SJSA1 (cell line): ENCODE measurements around the gene PAM. TPM values are rescaled to one million over a fixed set of nuclear protein-coding genes. Genes with fewer than 3 reads are reported as not detected.
A peak's percentile ranks its signal among the peaks of the same experiment; 100 is the strongest.

Experiments
- DNase-seq, 2 experiments: peaks; one replicate each; pipeline ENCODE4 v3.0.0-alpha.2; 2015 to 2020; ENCODE audit warnings: low spot score in 2 of 2, low read depth in 1 of 2
- H3K27ac ChIP-seq: fragments of 250-450 bp; sonication (Bioruptor Pico); 2 replicates; pipeline ENCODE4 v1.5.1; 2020; ENCODE audit warnings: mild to moderate bottlenecking, moderate library complexity
- H3K27me3 ChIP-seq: fragments of 250-450 bp; sonication (Bioruptor Pico); replicated peaks from 2 replicates; pipeline ENCODE4 v1.5.1; 2020; ENCODE audit warnings: mild to moderate bottlenecking, moderate library complexity
- H3K36me3 ChIP-seq: fragments of 250-450 bp; sonication (Bioruptor Pico); 2 replicates; pipeline ENCODE4 v1.5.1; 2020; ENCODE audit warnings: mild to moderate bottlenecking
- H3K4me1 ChIP-seq: fragments of 250-450 bp; sonication (Bioruptor Pico); replicated peaks from 2 replicates; pipeline ENCODE4 v1.6.1; 2021; ENCODE audit warnings: mild to moderate bottlenecking
- H3K4me3 ChIP-seq: fragments of 250-450 bp; sonication (Bioruptor Pico); 2 replicates; pipeline ENCODE4 v1.5.1; 2020; ENCODE audit warnings: mild to moderate bottlenecking
- H3K9me3 ChIP-seq: fragments of 250-450 bp; sonication (Bioruptor Pico); replicated peaks from 2 replicates; pipeline ENCODE4 v1.5.1; 2020; ENCODE audit warnings: mild to moderate bottlenecking
- total RNA-seq: library from RNA; depleted of rRNA; stranded (reverse); fragments of >200 nt; shearing (Covaris generic); gene quantifications from 2 replicates; pipeline ENCODE4 v1.2.3, GENCODE V29; 2014

Gene PAM
- total RNA-seq, 1 experiment from 2014 or later = 420 TPM

DNA sequence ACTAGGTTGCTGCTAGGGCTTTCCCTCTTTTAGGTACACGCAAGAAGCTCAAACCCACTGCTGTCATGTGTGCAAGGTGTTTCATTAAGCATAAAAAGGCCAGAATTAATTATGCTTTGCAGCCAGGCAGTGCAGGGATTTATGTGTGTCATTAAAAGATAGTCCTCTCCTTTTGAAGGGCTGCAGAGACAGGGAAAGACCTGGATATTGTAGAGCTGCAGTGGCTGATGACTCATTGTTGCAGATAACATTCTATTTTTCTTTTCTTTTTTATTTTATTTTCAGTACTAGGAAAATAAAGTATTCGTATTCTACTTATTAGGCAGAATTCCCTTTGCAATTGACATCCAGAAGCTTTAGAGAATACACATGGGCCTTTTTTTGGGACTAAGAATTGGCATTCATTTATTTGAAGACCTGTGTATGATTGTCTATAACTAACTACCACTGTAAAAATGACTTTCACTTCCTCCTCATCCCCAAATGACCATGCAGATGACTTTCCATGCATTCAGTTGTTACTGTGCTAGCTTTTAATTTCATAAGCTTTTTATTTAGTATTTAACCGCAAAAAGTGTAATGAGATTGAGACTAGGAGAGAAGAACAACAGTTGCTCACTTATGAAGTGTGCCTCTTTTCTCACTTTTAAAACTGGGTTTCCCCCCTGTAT is 113.0 kb downstream of the PAM start:
- Histone ChIP-seq H3K9me3 (no peaks in the 10 kb centered on the region), H3K36me3 (peaks cover 9% of the 10 kb centered on the region), H3K27me3 (no peaks in the 10 kb centered on the region), H3K27ac (no peak overlapping the region), H3K4me1 (peaks cover 24% of the 10 kb centered on the region), H3K4me3 (no peak overlapping the region)
- DNase-seq = peak in 1 of 2 experiments; percentile 51

DNA sequence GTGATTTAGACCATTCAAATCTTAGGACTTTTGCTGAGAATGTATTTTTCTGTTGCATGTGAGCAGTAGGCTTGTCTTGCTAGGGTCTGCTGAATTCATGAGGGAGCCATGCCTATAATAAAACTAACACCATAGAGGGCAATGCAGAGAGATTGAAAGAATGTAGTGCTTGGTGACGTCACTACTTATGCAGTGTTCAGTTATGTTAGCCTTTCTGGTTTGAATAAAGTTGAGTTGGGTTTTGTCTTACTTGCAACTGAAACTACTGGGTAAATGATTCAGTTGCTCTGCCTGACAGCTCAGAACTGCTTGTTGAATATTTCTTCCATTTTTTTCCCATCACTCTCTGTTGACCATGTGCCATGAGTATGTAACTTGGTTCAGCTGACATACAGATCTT is 114.1 kb downstream of the PAM start:
- no peak overlapping the region for H3K27ac ChIP-seq
- no peaks in the 10 kb centered on the region for H3K9me3 ChIP-seq
- no peaks in the 10 kb centered on the region for H3K27me3 ChIP-seq
- H3K36me3 ChIP-seq = peaks cover 9% of the 10 kb centered on the region
- no peak overlapping the region for H3K4me3 ChIP-seq
- DNase-seq = no peak
- H3K4me1 ChIP-seq = peaks cover 26% of the 10 kb centered on the region

DNA sequence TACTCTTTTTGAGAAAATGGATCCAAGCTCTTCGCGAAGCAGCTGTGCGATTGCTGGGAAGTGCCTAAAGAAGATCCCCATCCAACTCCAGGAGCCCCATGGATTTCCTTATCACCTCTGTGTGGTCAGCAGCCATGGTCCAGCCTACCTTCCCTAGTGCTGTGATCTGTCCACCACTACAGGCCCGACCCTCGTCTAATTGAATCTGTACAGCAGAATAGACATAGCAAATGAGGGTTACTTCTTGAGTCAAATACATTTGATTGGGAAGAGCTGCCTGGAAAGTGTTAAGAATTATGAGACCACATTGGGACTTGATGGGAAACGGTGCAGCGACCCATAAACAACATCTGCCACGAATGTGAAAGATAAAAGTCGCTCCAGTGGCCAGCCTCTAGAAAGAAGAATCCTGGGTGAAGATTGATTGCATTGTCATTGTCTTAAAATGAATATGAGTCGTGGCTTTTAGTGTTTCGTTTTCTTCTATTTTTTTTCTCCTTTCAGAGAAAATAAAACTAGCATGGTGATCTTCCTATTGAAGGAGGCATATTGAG is 118.4 kb downstream of the PAM start:
- Histone ChIP-seq H3K27ac (no peak overlapping the region), H3K9me3 (no peaks in the 10 kb centered on the region), H3K4me1 (peaks cover 12% of the 10 kb centered on the region), H3K4me3 (no peak overlapping the region), H3K36me3 (peaks cover 16% of the 10 kb centered on the region), H3K27me3 (no peaks in the 10 kb centered on the region)
- no peak for DNase-seq

DNA sequence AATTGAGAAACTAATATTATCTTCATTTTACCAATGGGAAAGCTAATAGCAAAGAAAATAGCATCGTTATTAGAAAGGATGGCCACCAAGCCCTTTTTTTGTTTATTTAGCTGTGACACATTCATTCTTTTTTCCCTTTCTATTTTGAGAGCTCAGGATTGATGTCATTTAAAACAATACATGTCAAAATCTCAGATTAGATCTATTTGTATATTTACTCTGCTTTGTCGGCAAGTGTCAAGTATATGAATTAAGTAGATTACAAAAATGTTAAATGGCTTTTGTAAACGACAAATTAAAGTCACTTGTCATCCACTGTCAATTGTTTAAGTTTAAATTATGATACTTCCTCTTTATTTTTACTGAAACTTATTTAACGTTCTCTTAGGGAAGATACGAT is 118.9 kb downstream of the PAM start:
- H3K4me1 ChIP-seq = peaks cover 12% of the 10 kb centered on the region
- no peak for DNase-seq
- H3K9me3 ChIP-seq = no peaks in the 10 kb centered on the region

DNA sequence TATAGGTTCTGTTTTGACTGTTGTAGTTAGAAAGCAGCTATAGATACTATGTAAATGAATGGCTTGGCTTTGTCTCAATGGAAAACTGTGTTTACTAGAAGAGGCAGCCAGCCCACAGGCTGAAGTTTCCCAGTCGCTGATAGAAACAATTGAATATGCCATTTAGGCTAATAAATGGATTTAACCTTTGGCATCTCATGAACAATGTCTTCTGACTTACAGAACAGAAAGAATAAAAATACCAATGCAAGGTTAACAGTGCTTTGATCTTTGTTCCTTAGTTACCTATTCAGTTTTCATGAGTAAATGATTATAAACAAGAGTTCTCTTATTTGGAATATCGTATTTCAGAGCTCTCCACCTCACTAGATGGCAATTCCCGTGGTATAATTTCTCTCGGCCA is 120.6 kb downstream of the PAM start:
- Histone ChIP-seq H3K4me1 (peaks cover 12% of the 10 kb centered on the region), H3K27ac (no peak overlapping the region), H3K36me3 (peaks cover 14% of the 10 kb centered on the region), H3K9me3 (no peaks in the 10 kb centered on the region), H3K27me3 (no peaks in the 10 kb centered on the region), H3K4me3 (no peak overlapping the region)
- DNase-seq = no peak

More for the DNA sequence above, 118.9 kb downstream of the PAM start:
- Histone ChIP-seq H3K27ac (no peak overlapping the region), H3K36me3 (peaks cover 15% of the 10 kb centered on the region), H3K27me3 (no peaks in the 10 kb centered on the region), H3K4me3 (no peak overlapping the region)

DNA sequence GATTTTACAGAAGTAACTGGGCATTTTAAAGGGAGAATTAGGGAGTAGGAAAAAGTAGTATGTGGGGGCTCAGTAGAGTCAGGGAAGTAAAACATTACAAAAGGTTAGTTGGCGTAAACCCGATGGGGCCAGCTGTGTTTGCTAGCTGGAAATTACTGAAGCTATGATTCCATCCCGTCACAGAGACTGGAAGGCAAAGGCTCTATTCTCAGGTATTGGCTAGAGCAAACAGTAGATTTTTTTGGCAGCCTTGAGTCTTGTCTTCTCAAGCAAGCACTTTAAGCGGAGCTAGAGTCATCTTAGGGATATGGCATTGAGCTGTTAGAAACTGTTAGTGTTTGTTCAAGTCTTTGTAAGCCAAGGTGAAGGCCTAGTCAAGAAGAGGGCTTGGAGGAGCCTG is 121.5 kb downstream of the PAM start:
- no peaks in the 10 kb centered on the region for H3K9me3 ChIP-seq

DNA sequence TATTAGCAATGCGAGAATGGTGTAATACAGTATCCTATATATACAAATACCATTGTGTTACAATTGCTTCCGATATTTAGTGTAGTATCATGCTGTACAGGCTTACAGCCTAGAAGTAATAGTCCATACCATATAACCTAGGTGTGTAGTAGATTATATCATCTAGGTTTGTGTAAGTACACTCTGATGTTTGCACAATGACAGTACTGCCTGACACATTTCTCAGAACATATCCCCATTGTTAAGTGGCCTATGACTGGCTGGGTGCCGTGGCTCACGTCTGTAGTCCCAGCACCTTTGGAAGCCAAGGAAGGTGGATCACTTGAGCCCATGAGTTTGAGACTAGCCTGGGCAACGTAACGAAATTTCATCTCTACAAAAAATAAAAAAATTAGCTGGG is 124.6 kb downstream of the PAM start:
- Histone ChIP-seq H3K36me3 (peaks cover 14% of the 10 kb centered on the region), H3K9me3 (no peaks in the 10 kb centered on the region), H3K27me3 (no peaks in the 10 kb centered on the region), H3K4me3 (no peak overlapping the region), H3K27ac (no peak overlapping the region), H3K4me1 (peaks cover 8% of the 10 kb centered on the region; the same call in 1 of the 2 replicates)
- DNase-seq = no peak

More for the DNA sequence above, 121.5 kb downstream of the PAM start:
- Histone ChIP-seq H3K36me3 (peaks cover 14% of the 10 kb centered on the region), H3K27me3 (no peaks in the 10 kb centered on the region), H3K4me3 (no peak overlapping the region), H3K4me1 (peaks cover 12% of the 10 kb centered on the region), H3K27ac (no peak overlapping the region)
- no peak for DNase-seq

DNA sequence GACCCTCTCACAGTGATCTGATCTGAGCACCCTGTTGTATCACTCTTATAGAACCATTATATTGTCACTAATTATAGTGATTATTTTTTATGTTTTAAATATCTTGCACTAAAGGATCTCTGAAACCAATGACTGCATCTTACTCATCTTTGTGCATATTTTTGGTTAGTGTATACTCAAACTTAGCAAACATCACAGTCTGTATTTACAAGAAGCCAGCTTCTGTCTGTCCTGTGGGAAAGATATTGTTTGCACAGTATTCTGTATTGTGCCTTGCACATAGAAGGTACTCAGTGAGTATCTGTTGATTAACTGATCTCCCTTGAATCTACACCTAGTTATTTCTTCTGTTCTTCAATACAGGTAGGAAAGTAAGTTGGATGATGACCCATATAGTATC is 131.5 kb downstream of the PAM start:
- no peaks in the 10 kb centered on the region for H3K36me3 ChIP-seq
- no peaks in the 10 kb centered on the region for H3K27me3 ChIP-seq
- H3K9me3 ChIP-seq = no peaks in the 10 kb centered on the region
- 0 out of 2 replicates have a peak, but pooled peaks cover 4% of the 10 kb centered on the region for H3K4me1 ChIP-seq
- DNase-seq = no peak
- H3K27ac ChIP-seq = no peak overlapping the region
- H3K4me3 ChIP-seq = no peak overlapping the region

DNA sequence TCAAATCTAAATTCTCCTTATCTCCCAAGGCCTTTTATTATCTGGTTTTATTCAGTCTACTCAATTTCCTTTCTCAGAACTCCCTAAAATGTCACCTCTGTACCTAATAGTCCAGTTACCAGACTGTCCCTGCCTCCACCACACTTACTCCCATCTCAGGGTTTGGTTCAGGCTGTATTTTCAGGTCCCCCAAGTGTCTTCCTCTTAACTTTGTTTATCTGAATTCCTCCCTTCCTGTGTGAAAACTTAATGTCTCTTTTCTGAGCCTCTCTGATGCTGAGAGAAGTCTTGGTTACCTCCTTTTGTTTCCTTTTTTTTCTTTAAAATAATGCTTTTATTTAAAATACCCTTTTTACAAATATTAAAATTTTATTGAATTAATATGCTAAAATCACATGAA is 133.4 kb downstream of the PAM start:
- Histone ChIP-seq H3K27me3 (no peaks in the 10 kb centered on the region), H3K4me1 (0 out of 2 replicates have a peak, but pooled peaks cover 6% of the 10 kb centered on the region), H3K36me3 (peaks cover 4% of the 10 kb centered on the region; the same call in 1 of the 2 replicates), H3K4me3 (no peak overlapping the region), H3K9me3 (no peaks in the 10 kb centered on the region), H3K27ac (no peak overlapping the region)
- DNase-seq = no peak

DNA sequence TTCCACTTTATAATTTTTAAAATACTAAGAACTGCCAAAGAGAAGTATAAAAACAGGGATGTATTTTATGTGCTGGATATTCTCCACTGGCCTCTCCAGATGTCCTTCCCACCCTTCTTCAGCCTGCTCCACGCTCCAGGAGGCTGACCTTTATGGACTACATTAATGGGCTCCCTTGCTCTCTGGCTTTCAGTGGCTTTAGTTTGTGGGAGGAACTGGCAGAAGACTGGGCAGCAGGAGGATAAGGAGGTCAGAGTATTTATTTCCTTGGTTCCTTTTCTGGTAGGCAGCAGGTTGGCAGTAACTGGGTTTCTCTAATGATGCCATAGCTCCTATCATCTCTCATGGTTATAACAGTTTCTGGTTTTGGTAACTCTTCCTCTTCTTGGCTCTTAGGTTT is 133.9 kb downstream of the PAM start:
- no peak for DNase-seq
- Histone ChIP-seq H3K9me3 (no peaks in the 10 kb centered on the region), H3K36me3 (peaks cover 4% of the 10 kb centered on the region; the same call in 1 of the 2 replicates), H3K27me3 (no peaks in the 10 kb centered on the region), H3K27ac (no peak overlapping the region), H3K4me1 (0 out of 2 replicates have a peak, but pooled peaks cover 6% of the 10 kb centered on the region), H3K4me3 (no peak overlapping the region)

DNA sequence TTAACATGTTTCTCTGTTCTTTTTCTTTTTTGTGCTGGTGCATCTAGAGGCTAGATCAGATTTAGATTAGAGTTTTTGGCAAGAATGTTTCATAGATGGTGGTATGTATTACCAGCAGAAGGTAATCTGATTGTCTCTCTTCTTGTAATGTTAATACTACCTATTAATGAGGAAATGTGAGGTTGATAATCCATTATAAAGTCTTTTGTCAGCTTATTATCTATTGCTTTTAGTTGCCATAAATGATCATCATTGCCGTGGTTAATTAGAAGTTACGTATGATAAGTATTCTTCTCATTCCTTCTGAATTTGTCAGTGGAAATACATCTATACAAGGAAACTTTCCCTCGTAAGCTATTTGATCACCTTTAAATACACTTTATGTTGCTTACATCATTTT is 135.0 kb downstream of the PAM start:
- DNase-seq = no peak
- Histone ChIP-seq H3K27me3 (no peaks in the 10 kb centered on the region), H3K36me3 (peaks cover 4% of the 10 kb centered on the region; the same call in 1 of the 2 replicates), H3K4me3 (no peak overlapping the region), H3K27ac (no peak overlapping the region), H3K4me1 (0 out of 2 replicates have a peak, but pooled peaks cover 6% of the 10 kb centered on the region), H3K9me3 (no peaks in the 10 kb centered on the region)

DNA sequence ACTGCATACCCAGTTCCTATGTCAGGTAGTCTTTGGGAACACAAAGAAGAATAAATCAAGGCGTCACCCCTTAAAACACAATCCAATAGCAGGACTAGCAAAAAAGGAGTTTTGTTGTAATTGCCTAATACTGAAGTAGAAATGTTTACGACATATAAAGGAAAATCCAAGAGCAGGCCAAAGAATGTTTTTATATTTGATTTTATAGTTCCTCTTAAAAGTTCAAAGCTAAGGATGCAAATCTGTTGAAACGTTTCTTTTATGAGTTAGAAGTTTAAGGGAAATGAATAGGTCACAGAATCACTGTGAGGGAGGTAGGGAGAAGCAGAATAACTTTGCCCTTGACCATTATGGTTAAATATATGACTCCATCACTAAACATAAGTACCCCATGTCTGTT is 136.1 kb downstream of the PAM start:
- 0 out of 2 replicates have a peak, but pooled peaks cover 6% of the 10 kb centered on the region for H3K4me1 ChIP-seq
- no peaks in the 10 kb centered on the region for H3K27me3 ChIP-seq
- H3K9me3 ChIP-seq = no peaks in the 10 kb centered on the region
- no peak overlapping the region for H3K27ac ChIP-seq
- H3K4me3 ChIP-seq = no peak overlapping the region
- DNase-seq = no peak
- H3K36me3 ChIP-seq = peaks cover 4% of the 10 kb centered on the region; the same call in 1 of the 2 replicates

DNA sequence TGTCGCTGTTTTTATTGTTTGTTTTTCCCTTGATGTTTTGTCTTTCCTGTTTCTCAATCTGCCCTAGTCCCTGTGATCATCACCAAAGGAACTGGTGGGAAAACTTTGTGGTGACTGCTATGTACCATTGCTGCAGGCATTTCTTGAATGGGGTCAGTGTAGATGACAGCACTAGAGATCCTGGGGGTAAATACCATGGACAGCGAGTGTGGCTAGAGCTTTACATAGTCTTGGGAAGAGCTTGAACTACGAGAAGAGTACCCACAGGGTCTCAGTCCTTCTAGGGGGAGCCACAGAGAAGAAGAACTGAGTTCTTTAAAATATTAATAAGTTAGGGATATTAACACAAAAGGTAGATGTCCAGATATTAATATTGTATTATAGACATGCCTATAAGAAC is 138.8 kb downstream of the PAM start:
- no peaks in the 10 kb centered on the region for H3K9me3 ChIP-seq
- H3K4me3 ChIP-seq = no peak overlapping the region
- no peaks in the 10 kb centered on the region for H3K27me3 ChIP-seq
- no peak overlapping the region for H3K27ac ChIP-seq
- H3K4me1 ChIP-seq = 0 out of 2 replicates have a peak, but pooled peaks cover 3% of the 10 kb centered on the region
- peaks cover 10% of the 10 kb centered on the region; the same call in 1 of the 2 replicates for H3K36me3 ChIP-seq
- no peak for DNase-seq

DNA sequence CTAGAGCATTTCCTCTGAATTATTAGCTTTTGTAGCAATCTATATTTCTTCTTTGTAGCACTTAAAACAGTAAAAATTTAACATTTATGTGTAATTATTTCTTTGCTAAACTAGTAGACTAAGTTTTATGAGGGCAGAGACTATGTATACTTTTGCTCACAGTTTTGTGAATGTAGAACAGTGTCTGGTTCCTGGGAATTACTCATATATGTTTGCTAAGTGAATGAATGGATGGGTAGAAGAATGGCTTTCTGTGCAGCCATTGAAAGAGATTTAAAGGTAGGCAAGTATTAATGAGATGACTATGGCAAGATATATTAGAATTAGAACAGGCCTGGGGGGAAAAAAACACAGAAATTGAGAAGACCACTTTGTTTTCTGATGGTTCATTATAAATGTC is 140.1 kb downstream of the PAM start:
- Histone ChIP-seq H3K27me3 (no peaks in the 10 kb centered on the region), H3K4me1 (0 out of 2 replicates have a peak, but pooled peaks cover 3% of the 10 kb centered on the region)
- DNase-seq = no peak

More for the DNA sequence above, 140.1 kb downstream of the PAM start:
- no peak overlapping the region for H3K27ac ChIP-seq
- H3K36me3 ChIP-seq = peaks cover 10% of the 10 kb centered on the region; the same call in 1 of the 2 replicates
- H3K4me3 ChIP-seq = no peak overlapping the region
- H3K9me3 ChIP-seq = no peaks in the 10 kb centered on the region
